Left lung (tissue), 10 donors: ENCODE results near the gene KATNA1. TPM values are rescaled to one million over a fixed set of nuclear protein-coding genes. Genes with fewer than 3 reads are reported as not detected.

Experiments used
- ATAC-seq: fragments of 200-7000 bp; cut with Tn5 transposase; one replicate; pipeline ENCODE4 v1.9.1; 2020; ENCODE audit warnings: moderate library complexity
- DNase-seq, 4 donors: peaks; one replicate each; pipeline ENCODE4 v3.0.0-alpha.2; 2013 to 2020
- H3K27ac ChIP-seq, 2 donors: fragments of 200-600 bp; sonication (generic) in 1 of 2; one replicate each; pipeline versions ENCODE4 v1.5.0 to v1.8.0; 2020 to 2021
- H3K27me3 ChIP-seq, 2 donors: fragments of 200-600 bp; sonication (generic) in 1 of 2; one replicate each; pipeline versions ENCODE4 v1.5.0 to v1.8.0; 2020 to 2021
- H3K36me3 ChIP-seq, 2 donors: fragments of 200-600 bp; sonication (generic) in 1 of 2; one replicate each; pipeline versions ENCODE4 v1.5.0 to v1.8.0; 2020 to 2021
- H3K4me1 ChIP-seq, 2 donors: fragments of 200-600 bp; one replicate each; pipeline ENCODE4 v1.8.0; 2021
- H3K4me3 ChIP-seq, 2 donors: fragments of 200-600 bp; sonication (generic) in 1 of 2; one replicate each; pipeline versions ENCODE4 v1.5.0 to v1.8.0; 2020 to 2021; ENCODE audit warnings: mild to moderate bottlenecking in 1 of 2
- H3K9me3 ChIP-seq, 2 donors: fragments of 200-600 bp; sonication (generic) in 1 of 2; one replicate each; pipeline versions ENCODE4 v1.5.0 to v1.8.0; 2020 to 2021
- CTCF ChIP-seq, 2 donors: fragments of 200-600 bp; sonication (generic) in 1 of 2; IDR thresholded peaks; one replicate each; pipeline versions ENCODE4 v1.5.0 to v1.8.0; 2021; ENCODE audit warnings: antibody characterized with exemption in 2 of 2
- intact Hi-C, 2 donors: fragments of 100-400 bp; cut with DNase I; formaldehyde crosslinking; loops; one replicate each; pipeline versions ENCODE4 v1.11.2 to v1.14.2; 2022
- polyA plus RNA-seq, 6 donors: library from polyadenylated mRNA; unstranded; fragments of 120-200 nt; gene quantifications; one replicate each; pipeline ENCODE4 v1.2.1, GENCODE V29; 2013; ENCODE audit not compliant: insufficient read length in 6 of 6
- total RNA-seq, 2 donors: library from RNA; stranded (reverse); fragmentation: NEBNext Ultra II Directional; extraction: Animal tissue kit (Norgen Biotek cat#: 25700); gene quantifications; one replicate each; pipeline ENCODE4 v1.2.1, GENCODE V29; 2021
- donor health status: DM: no; HTN: yes; CAD: no.
- donor health status: DM: no; HTN: no; CAD: no.

Gene KATNA1
- total and polyA plus RNA-seq, 8 donors, result 11.6 to 35.3 (median 31.7) TPM

- Histone ChIP-seq H3K9me3 (peaks cover 0 to 8% of the 10 kb centered on the region in 2 donors), H3K4me3 (no peak overlapping the region), H3K36me3 (peaks cover 0 to 43% of the 10 kb centered on the region in 2 donors), H3K27me3 (no peaks in the 10 kb centered on the region), H3K27ac (no peak overlapping the region), H3K4me1 (no peaks in the 10 kb centered on the region)
- ATAC-seq, result no peak
- TF ChIP-seq CTCF (IDR thresholded peaks at IDR 0.05), result no peak
- intact Hi-C loops, result no loop called here
- DNase-seq, result no peak
These were observed 32.7 kb downstream of the KATNA1 start for GRCh38 chr6:149615805-149616204.

GRCh38 chr6:149614337-149614736, 34.2 kb downstream of the KATNA1 start:
- no peak overlapping the region for H3K4me3 ChIP-seq
- intact Hi-C loops, result no loop called here
- ATAC-seq (no peak), DNase-seq (no peak)
- TF ChIP-seq CTCF (IDR thresholded peaks at IDR 0.05), result no peak
- no peak overlapping the region for H3K27ac ChIP-seq
- peaks cover 0 to 30% of the 10 kb centered on the region in 2 donors for H3K36me3 ChIP-seq
- H3K9me3 ChIP-seq, result peaks cover 0 to 8% of the 10 kb centered on the region in 2 donors
- H3K27me3 ChIP-seq, result no peaks in the 10 kb centered on the region
- no peaks in the 10 kb centered on the region for H3K4me1 ChIP-seq

- ATAC-seq, result no peak
- intact Hi-C loops, result no loop called here
- no peaks in the 10 kb centered on the region for H3K27me3 ChIP-seq
- no peak for TF ChIP-seq CTCF (IDR thresholded peaks at IDR 0.05)
- H3K4me3 ChIP-seq, result no peak overlapping the region
- H3K36me3 ChIP-seq, result peaks cover 0 to under 1% of the 10 kb centered on the region in 2 donors
- no peaks in the 10 kb centered on the region for H3K4me1 ChIP-seq
- no peak for DNase-seq
- peaks cover 0 to 4% of the 10 kb centered on the region in 2 donors for H3K9me3 ChIP-seq
- H3K27ac ChIP-seq, result no peak overlapping the region
These were observed 40.0 kb downstream of the KATNA1 start for GRCh38 chr6:149608381-149608982.

GRCh38 chr6:149600508-149600907, 48.0 kb downstream of the KATNA1 start:
- no peak overlapping the region for H3K4me3 ChIP-seq
- no peaks in the 10 kb centered on the region for H3K27me3 ChIP-seq
- intact Hi-C loops, result no loop called here
- no peak for TF ChIP-seq CTCF (IDR thresholded peaks at IDR 0.05)
- H3K27ac ChIP-seq, result no peak overlapping the region
- ATAC-seq (no peak), DNase-seq (no peak)
- H3K9me3 ChIP-seq, result no peaks in the 10 kb centered on the region
- no peaks in the 10 kb centered on the region for H3K4me1 ChIP-seq
- peaks cover 0 to 70% of the 10 kb centered on the region in 2 donors for H3K36me3 ChIP-seq

- Histone ChIP-seq H3K27me3 (no peaks in the 10 kb centered on the region), H3K36me3 (peaks cover 0 to 91% of the 10 kb centered on the region in 2 donors), H3K4me1 (no peaks in the 10 kb centered on the region), H3K9me3 (no peaks in the 10 kb centered on the region), H3K4me3 (no peak overlapping the region), H3K27ac (no peak overlapping the region)
- DNase-seq, result no peak
- no peak for ATAC-seq
- no peak for TF ChIP-seq CTCF (IDR thresholded peaks at IDR 0.05)
- intact Hi-C loops, result no loop called here
These were observed 55.1 kb downstream of the KATNA1 start for GRCh38 chr6:149593408-149593807.
